GM23338 (cell line): ENCODE data around the gene CCDC187.

Experiments
- POLR2AphosphoS5 ChIP-seq: IDR thresholded peaks from 2 replicates; pipeline ENCODE4 v1.6.1; 2016; ENCODE audit warnings: antibody characterized with exemption, low read depth
- TF ChIP-seq, protein P1 (sequence below), 2 experiments: fragments of 200-600 bp in 1 of 2; sonication (generic) in 1 of 2; conservative IDR thresholded peaks; 2 replicates each; pipeline versions ENCODE4 v1.5.1 to v1.6.1; 2016 to 2017; ENCODE audit warnings: antibody characterized with exemption in 2 of 2, low read depth in 2 of 2, mild to moderate bottlenecking in 2 of 2, moderate library complexity in 1 of 2

DNA sequence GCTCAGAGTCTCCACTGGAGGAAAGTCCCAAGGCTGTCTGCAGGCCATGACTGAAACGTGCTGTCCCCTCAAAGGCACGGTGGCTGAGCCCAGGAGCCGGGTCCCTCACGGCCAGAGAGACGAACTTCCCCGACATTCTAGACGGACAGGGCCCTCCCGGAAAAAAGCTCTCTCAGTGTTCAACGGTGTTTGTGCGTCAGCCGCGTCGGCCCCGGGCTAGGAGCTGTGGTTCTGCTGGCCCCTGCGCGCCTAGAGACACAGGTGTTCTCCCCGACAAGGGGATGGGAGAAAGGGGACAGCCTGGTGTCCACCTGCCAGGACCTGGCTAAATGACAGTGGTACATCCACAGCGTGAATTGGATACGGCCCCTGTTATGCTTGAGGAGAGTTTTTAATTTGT is 17.7 kb upstream of the CCDC187 start:
- TF ChIP-seq, protein P1, sequence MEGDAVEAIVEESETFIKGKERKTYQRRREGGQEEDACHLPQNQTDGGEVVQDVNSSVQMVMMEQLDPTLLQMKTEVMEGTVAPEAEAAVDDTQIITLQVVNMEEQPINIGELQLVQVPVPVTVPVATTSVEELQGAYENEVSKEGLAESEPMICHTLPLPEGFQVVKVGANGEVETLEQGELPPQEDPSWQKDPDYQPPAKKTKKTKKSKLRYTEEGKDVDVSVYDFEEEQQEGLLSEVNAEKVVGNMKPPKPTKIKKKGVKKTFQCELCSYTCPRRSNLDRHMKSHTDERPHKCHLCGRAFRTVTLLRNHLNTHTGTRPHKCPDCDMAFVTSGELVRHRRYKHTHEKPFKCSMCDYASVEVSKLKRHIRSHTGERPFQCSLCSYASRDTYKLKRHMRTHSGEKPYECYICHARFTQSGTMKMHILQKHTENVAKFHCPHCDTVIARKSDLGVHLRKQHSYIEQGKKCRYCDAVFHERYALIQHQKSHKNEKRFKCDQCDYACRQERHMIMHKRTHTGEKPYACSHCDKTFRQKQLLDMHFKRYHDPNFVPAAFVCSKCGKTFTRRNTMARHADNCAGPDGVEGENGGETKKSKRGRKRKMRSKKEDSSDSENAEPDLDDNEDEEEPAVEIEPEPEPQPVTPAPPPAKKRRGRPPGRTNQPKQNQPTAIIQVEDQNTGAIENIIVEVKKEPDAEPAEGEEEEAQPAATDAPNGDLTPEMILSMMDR (conservative IDR thresholded peaks at IDR 0.05; ENCODE audit: low read depth in 2 of 2): no peak
- TF ChIP-seq POLR2AphosphoS5: no peak
